Skeletal muscle satellite cell (primary cell): ENCODE data around the gene ITPR2.

ENCODE experiments used
- H3K27me3 ChIP-seq: 2 replicates; pipeline ENCODE4 v1.7.0; 2013; ENCODE audit warnings: low read length; ENCODE audit not compliant: control insufficient read depth, insufficient read depth
- H3K36me3 ChIP-seq: 2 replicates; pipeline ENCODE4 v1.7.0; 2013; ENCODE audit warnings: mild to moderate bottlenecking, control low read depth, low read length; ENCODE audit not compliant: insufficient read depth
- H3K4me1 ChIP-seq: 2 replicates; pipeline ENCODE4 v1.7.0; 2013; ENCODE audit warnings: low read length; ENCODE audit not compliant: control insufficient read depth, insufficient read depth
- H3K4me2 ChIP-seq: 2 replicates; pipeline ENCODE4 v1.7.0; 2013; ENCODE audit warnings: mild to moderate bottlenecking, low read length
- H3K4me3 ChIP-seq: 2 replicates; pipeline ENCODE4 v1.7.0; 2013; ENCODE audit warnings: low read length
- H3K9ac ChIP-seq: 2 replicates; pipeline ENCODE4 v1.7.0; 2013; ENCODE audit warnings: mild to moderate bottlenecking, low read depth, low read length, moderate library complexity
- H3K9me3 ChIP-seq: replicated peaks from 2 replicates; pipeline ENCODE4 v1.7.0; 2013; ENCODE audit warnings: mild to moderate bottlenecking, control low read depth, low read length

ITPR2 gene

DNA sequence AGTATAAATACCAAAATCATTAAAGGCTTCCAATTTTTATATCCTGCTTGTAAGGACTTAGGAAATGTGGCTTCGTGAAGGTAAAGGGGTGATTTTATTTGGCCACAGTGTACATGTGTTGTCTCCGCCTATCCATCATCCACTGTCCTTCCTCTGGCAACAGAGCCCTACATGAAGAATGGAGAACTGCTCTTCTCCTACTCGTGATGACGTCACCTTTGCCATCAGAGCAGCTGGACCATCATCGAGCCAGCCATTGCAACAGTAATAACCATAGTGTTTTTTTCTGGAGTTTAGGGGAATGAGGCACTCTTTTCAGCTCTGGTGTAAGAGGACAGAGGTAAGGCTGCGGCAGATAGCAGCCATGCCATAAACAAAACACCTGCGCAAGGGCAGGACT, 19.2 kb downstream of the ITPR2 start:
- Histone ChIP-seq H3K9ac (no peak overlapping the region), H3K36me3 (no peaks in the 10 kb centered on the region), H3K4me2 (no peak overlapping the region), H3K4me1 (peaks cover 19% of the 10 kb centered on the region), H3K4me3 (no peak overlapping the region), H3K27me3 (no peaks in the 10 kb centered on the region), H3K9me3 (no peaks in the 10 kb centered on the region)

GRCh38 chr12:26810330-26810729, 22.7 kb downstream of the ITPR2 start:
- Histone ChIP-seq H3K4me2 (peak overlapping the region; percentile 32), H3K9me3 (no peaks in the 10 kb centered on the region), H3K4me3 (no peak overlapping the region), H3K27me3 (no peaks in the 10 kb centered on the region), H3K36me3 (no peaks in the 10 kb centered on the region), H3K9ac (peak overlapping the region; percentile 25), H3K4me1 (peaks cover 19% of the 10 kb centered on the region)

DNA sequence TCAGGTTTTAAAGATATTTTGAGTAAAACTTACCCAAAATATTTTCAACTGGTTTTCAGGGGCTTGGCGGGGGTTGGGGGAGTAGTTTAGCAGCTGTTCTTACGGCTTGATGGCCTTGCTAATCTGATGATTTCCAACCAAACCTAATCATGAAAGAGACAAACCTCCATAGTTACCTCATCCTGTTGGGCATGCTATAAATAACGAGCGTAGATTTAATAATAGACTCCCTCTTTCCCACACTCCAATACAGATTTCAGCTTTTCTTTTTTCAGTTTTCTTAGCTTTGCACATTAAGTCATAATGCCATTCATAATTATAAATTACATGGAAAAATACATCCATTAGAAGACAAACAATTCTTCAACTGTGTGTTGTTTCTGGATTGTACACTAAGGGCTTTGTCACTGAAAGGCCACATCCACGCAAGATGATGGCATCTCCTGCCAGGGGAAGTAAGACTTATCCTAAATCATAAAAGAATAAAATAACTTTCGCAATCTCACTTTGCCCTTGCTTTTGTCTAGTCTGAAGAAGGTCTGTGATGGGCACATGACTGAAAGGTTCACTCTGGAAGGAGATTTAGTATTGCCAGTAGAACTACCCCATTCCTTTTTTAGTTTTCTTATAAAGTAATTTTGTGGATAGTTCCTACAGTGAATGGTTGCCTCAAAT, 23.2 kb downstream of the ITPR2 start:
- H3K36me3 ChIP-seq: no peaks in the 10 kb centered on the region
- no peak overlapping the region for H3K4me3 ChIP-seq
- H3K9me3 ChIP-seq: no peaks in the 10 kb centered on the region
- H3K27me3 ChIP-seq: no peaks in the 10 kb centered on the region
- H3K9ac ChIP-seq: peak overlapping the region; percentile 25
- H3K4me1 ChIP-seq: peaks cover 19% of the 10 kb centered on the region
- H3K4me2 ChIP-seq: peak overlapping the region; percentile 32

GRCh38 chr12:26808766-26809476, 24.1 kb downstream of the ITPR2 start:
- H3K36me3 ChIP-seq: no peaks in the 10 kb centered on the region
- H3K4me2 ChIP-seq: no peak overlapping the region
- no peak overlapping the region for H3K4me3 ChIP-seq
- H3K9me3 ChIP-seq: no peaks in the 10 kb centered on the region
- peaks cover 24% of the 10 kb centered on the region for H3K4me1 ChIP-seq
- no peak overlapping the region for H3K9ac ChIP-seq
- no peaks in the 10 kb centered on the region for H3K27me3 ChIP-seq

DNA sequence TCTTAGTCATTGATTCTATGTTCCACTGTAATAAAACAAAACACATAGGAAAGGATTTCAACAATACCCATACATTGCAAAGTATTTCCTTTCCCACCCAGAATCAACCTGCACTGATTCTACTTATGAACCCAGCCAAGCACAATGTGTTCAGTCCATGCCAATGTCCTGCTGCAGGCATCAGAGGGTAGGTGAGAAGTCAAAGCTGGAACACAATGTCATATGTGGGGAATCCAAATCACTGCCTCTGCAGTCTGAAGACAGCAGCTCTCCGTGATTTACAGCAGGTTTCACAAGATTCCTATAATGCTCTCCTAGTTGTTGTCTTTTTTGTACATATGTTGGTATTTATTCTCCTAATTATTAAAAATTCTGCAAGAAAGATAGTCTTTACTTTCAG, 25.7 kb downstream of the ITPR2 start:
- Histone ChIP-seq H3K9me3 (no peaks in the 10 kb centered on the region), H3K9ac (no peak overlapping the region), H3K27me3 (no peaks in the 10 kb centered on the region), H3K4me1 (peaks cover 30% of the 10 kb centered on the region), H3K4me3 (no peak overlapping the region), H3K36me3 (no peaks in the 10 kb centered on the region), H3K4me2 (no peak overlapping the region)

- Histone ChIP-seq H3K4me2 (no peak overlapping the region), H3K9me3 (no peaks in the 10 kb centered on the region), H3K4me3 (no peak overlapping the region), H3K4me1 (peaks cover 30% of the 10 kb centered on the region), H3K9ac (no peak overlapping the region), H3K27me3 (no peaks in the 10 kb centered on the region), H3K36me3 (no peaks in the 10 kb centered on the region)
Measured at GRCh38 chr12:26806556-26806955, 26.4 kb downstream of the ITPR2 start.

- Histone ChIP-seq H3K9ac (no peak overlapping the region), H3K36me3 (no peaks in the 10 kb centered on the region), H3K4me1 (peaks cover 32% of the 10 kb centered on the region), H3K4me2 (no peak overlapping the region), H3K27me3 (no peaks in the 10 kb centered on the region), H3K9me3 (no peaks in the 10 kb centered on the region), H3K4me3 (no peak overlapping the region)
Measured at GRCh38 chr12:26805401-26805971, 27.5 kb downstream of the ITPR2 start.

DNA sequence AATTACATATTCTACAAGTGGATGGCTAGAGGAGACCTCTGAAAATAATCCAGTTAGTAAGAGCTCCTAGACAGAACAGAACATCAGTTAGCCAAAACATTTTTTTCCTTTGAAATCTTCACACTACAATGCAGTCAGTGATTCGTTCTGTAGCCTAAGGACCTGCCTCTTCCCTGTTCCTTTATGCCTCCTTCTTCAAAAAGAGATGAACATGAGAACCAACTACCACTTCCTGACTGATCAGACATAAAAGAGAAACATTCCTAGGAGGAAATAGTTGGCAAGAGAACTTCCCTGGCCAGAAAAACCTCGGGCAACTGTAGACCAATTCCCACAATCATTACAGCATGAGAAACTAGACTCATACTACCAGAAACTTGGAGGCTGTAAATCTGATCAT, 29.4 kb downstream of the ITPR2 start:
- Histone ChIP-seq H3K27me3 (no peaks in the 10 kb centered on the region), H3K4me2 (peak overlapping the region; percentile 16), H3K4me3 (no peak overlapping the region), H3K4me1 (peaks cover 23% of the 10 kb centered on the region), H3K36me3 (no peaks in the 10 kb centered on the region), H3K9me3 (no peaks in the 10 kb centered on the region), H3K9ac (no peak overlapping the region)

- Histone ChIP-seq H3K27me3 (no peaks in the 10 kb centered on the region), H3K4me3 (no peak overlapping the region), H3K9ac (no peak overlapping the region), H3K4me2 (no peak overlapping the region), H3K36me3 (no peaks in the 10 kb centered on the region), H3K9me3 (no peaks in the 10 kb centered on the region), H3K4me1 (peaks cover 29% of the 10 kb centered on the region)
Measured at GRCh38 chr12:26801486-26801885, 31.5 kb downstream of the ITPR2 start.

- H3K4me3 ChIP-seq: no peak overlapping the region
- no peaks in the 10 kb centered on the region for H3K27me3 ChIP-seq
- H3K9me3 ChIP-seq: no peaks in the 10 kb centered on the region
- H3K4me1 ChIP-seq: peaks cover 29% of the 10 kb centered on the region
- no peak overlapping the region for H3K4me2 ChIP-seq
- no peaks in the 10 kb centered on the region for H3K36me3 ChIP-seq
- H3K9ac ChIP-seq: no peak overlapping the region
Measured at GRCh38 chr12:26800858-26801257, 32.1 kb downstream of the ITPR2 start.

- Histone ChIP-seq H3K9me3 (no peaks in the 10 kb centered on the region), H3K4me3 (no peak overlapping the region), H3K36me3 (no peaks in the 10 kb centered on the region), H3K4me2 (no peak overlapping the region), H3K9ac (no peak overlapping the region), H3K27me3 (no peaks in the 10 kb centered on the region), H3K4me1 (peaks cover 29% of the 10 kb centered on the region)
Measured at GRCh38 chr12:26800347-26800746, 32.6 kb downstream of the ITPR2 start.

DNA sequence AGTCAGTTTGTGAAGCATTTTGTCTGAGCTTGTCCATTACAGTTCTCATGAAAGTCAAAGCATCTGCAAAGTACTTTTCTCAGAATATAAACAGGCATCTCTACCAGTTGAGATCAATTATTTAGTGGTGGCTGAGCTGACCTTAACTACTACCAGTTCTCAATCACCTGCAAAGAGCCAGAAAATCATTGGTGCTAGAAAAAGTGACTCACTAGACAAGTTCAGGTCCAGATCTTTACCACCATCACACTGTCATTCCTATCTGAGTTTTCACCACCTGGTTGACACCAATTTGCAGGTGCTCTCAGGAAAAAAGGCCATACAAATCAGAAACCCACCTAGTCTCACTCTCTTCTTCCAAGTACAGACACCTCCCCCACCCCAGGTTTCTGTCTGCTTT, 33.3 kb downstream of the ITPR2 start:
- no peak overlapping the region for H3K9ac ChIP-seq
- no peak overlapping the region for H3K4me2 ChIP-seq
- H3K36me3 ChIP-seq: no peaks in the 10 kb centered on the region
- H3K27me3 ChIP-seq: no peaks in the 10 kb centered on the region
- H3K4me3 ChIP-seq: no peak overlapping the region
- H3K9me3 ChIP-seq: no peaks in the 10 kb centered on the region
- peaks cover 29% of the 10 kb centered on the region for H3K4me1 ChIP-seq
